GM19193 (cell line): Measurements from ENCODE around the gene SRSF8.

ENCODE experiments used
- POLR2A ChIP-seq: IDR thresholded peaks from 4 replicates; pipeline ENCODE4 v1.6.1; 2011; ENCODE audit not compliant: insufficient read depth, insufficient read length; ENCODE audit errors: extremely low read depth

Gene SRSF8

DNA sequence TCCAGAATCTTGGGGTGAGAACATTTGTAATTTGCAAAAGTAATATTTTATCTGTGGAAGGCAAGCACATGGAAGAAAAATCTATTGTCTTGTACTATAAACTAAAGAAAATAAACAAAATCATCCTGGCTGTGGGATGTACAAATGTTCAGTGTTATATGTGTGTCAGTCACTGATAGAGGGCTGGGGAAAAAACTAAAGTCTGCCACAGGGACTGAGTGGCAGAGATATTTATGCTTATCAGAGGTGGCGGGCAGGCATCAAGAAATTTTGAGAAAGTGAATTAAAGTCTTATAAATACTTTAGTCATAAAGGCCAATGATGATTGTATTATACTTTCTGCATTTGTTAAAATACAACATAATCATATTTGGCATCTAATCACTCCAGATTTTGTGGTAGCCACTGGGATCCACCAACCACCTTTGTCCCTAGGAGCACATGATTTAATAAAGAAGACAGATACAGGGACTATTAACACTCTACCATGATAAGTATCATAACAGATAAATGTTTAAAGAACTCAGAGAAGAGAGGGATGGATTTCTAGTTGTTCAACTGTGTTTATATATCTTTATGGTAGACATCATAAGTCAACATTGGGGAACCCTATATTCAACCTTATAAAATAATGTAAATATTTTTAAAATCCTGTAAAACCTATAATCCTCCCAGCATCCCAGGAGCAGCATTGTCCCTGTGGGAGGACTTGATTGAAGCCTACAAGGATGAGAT, 20.3 kb downstream of the SRSF8 start:
- no peak for TF ChIP-seq POLR2A

DNA sequence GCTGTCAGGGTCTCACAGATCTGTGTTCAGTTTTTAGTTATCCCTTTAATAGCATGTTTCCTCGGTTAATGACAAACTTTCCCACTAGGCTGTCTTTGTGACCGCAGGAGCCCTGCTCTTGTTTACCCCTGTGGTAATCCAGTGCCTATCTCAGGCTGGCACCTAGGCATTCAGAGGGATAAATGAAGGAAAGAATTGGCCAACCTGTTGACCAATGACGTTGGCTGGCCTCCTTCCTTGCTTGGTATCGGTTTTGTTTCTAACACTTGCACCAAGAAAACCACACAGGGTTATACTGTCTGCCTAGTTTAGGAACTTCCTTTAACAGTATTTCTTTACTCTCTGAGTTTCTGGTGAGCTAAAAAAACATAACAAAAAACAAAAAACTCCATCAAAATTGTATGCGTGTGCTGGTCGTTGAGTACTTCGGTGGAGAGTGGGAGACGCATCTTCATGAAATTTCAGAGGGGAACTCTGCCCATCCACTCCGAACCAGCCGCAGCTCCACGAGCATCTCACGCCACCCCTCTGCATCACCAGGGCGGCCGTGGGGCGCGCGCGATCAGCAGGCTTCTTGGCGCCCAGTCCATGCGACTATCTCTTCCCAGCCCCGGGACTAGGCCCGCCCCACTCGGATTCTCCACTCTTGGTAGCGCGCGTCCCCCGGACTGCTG, 22.4 kb downstream of the SRSF8 start:
- TF ChIP-seq POLR2A = no peak

DNA sequence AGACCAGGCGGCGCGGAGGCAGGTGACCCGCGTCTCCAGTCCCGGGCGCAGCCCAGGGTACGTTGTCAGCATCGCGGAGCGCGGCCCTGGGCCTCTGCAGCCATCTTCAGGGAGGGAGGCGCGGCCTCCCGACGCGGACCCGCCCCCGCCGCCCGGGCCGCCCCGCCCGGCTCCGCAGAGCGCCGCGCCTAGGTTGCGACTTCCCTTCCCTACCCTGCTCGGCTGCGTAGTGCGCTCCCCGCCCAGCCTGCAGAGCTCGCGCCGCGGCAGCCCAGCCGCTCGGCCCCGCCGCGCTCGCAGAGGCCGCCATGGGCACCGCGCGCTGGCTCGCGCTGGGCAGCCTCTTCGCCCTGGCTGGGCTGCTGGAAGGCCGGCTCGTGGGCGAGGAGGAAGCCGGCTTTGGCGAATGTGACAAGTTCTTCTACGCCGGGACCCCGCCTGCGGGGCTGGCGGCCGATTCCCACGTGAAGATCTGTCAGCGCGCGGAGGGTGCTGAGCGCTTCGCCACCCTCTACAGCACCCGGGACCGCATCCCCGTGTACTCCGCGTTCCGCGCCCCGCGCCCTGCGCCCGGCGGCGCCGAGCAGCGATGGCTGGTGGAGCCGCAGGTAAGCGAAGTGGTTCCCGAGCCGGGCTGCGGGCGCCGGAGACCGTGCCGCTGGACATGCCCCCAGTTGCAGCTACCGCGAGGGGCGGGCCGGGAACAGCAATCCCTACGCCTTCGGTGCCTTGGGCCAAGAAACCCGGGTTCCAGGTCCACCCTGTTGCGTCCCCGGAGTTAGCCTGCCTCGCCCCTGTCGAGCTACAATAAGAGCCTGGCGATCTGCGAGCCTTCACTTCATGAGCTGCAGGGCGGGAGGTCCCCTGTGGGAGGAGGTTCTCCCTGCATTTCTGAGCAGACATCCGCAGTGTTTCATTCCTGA, 23.2 kb downstream of the SRSF8 start, which contains the start of gene ENDOD1:
Gene ENDOD1, plus strand, starts transcription at position 227 of the 923 bp plus-strand sequence. Its CDS starts 82 bp downstream, at position 309.
- peak; percentile 86 for TF ChIP-seq POLR2A

DNA sequence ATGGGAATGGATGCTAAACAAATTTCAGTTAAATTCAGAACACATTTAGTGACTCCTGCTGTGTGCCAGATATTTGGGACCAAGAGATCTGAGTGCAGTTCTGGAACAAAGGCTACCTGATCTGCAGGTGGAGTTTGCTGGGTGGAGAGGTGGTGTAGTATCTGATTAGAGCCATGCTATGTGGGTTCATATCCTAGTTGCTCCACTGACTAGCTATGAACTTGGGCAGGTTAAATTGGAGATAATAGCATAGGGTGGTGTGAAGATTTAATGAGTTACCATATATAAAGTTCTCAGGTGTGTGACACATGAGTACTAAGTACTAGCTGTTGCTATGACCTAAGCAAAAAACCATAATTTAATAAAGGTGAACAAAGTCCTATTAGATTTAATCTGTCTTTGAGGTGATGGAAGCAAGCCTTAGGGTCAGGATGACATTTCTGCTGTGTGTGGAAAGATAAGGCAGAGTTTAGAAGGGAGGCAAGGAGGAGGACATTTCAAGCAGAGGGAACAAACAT, 25.0 kb downstream of the SRSF8 start:
- no peak for TF ChIP-seq POLR2A

DNA sequence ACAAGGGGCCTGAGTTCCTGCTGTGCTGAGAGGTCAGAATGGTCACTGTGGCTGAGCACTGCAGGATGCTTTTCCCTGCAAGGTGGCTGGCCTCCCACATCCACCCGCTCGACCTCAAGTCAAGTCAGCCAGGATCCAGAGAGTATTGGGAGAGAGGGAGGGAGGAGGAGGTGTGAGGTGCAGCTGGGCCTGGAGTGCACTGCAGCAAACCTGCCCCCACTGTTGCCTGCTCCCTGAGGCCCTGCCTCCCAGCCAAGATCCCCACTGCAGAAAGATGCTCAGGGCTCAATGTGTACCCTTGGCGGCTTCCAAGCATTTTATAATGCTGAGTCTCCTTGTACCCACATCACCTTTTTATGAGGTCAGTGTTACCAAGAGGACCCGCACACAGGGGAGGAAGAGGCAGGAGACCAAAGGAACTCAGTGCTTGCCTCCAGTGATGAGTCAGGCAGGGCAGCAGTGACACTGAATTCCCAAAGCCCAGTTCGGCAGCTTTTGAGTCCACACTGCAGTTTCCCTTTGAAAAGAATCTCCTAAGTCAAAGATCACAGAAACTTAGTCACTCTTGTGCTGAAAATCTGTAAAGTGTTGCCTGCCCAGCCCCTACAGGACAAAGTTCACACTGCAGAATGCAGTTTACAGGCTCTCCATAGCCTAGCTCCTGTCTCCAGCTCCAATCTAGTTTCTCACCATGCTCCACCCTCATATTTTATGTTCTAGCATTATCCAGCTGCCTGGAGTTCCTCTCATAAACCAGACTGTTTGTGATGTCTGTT, 26.0 kb downstream of the SRSF8 start:
- TF ChIP-seq POLR2A = no peak

DNA sequence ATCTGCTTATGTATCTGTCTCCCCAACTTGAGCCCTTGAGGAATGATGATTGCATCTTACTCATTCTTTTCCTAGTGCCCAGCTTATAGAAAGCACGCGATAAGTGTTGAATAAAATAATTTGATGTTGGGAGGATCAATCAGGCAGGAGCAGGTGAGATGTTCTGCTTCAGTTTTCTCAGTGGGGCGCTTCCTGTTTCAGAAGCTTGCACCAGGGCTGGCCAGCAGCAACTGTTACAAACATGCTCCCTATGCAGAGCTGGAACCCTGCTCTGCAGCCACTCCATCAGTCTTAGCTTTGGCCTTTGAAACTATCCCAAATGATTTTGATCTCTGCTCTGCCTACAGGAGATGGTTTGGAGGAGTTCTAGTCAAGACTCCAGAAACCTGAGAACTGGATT, 26.8 kb downstream of the SRSF8 start:
- no peak for TF ChIP-seq POLR2A

DNA sequence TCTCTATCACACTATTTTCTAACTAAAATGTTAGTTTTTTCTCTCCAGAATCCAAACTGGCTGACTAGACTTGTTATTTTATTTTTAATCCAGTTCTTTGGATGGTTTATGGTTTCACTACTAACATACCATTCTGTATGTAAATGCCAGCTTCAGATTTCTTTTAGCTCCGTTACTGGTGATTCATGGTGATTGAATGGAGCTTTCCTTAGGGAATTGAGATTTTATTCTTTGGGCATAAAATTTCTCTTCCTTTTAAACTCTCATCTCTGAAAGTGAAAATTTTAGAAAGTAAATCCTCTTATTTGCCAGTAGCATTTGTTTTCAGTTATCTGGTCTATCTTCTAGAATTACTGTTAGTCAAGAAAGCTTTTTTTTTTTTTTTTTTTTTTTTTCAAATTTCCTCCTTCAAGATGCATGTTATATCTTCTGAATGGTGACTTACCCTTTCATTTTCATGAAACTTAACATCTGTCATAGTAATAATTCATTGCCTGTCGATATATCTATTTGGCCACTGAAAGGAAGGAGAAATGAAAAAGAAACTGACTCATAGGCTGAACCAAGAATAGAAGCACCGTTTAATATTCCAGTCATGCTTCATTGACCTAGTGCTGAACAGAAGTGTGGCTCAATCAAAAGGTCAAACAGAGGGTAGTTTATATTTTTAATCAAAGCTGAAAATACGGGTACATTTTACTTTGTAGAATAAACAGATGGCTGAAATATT, 29.3 kb downstream of the SRSF8 start:
- TF ChIP-seq POLR2A = no peak

DNA sequence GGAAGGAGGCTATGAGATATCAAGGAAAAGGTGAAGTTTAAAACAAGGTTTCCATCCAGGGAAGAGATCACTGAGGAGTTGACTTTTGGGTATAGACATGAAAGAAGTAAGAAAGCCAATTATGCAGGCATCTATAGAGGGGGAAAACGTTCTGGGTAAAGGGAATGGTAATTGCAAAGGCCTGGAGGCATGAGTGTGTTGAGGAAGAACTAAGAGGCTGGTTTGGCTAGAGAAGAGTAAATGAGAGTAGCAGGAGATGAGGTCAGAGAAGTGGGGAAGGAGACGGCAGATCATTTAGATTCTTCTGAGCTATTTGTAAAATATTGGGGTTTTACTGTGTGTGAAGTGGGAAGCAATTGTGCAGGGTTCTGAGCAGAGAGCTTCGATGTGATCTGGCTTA, 30.5 kb downstream of the SRSF8 start:
- no peak for TF ChIP-seq POLR2A

DNA sequence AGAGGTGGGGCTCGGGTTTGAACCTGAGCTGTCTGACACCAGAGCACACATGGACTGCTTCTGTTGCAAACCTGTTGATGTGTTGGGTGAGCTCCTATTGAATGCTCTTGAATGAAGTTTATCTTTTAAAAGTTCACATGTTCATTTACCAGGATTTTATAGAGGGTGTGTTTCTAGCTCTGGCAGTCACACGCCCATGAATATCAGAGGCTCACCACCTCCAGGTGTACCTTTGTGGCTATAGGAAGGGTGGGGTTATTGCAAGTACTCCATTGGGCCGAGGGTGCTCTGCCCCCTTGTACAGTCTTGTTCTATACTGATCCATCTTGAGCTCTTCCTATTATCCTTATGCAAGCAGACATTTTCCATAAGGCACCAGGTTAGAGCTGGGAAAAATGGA, 32.1 kb downstream of the SRSF8 start:
- TF ChIP-seq POLR2A = no peak

DNA sequence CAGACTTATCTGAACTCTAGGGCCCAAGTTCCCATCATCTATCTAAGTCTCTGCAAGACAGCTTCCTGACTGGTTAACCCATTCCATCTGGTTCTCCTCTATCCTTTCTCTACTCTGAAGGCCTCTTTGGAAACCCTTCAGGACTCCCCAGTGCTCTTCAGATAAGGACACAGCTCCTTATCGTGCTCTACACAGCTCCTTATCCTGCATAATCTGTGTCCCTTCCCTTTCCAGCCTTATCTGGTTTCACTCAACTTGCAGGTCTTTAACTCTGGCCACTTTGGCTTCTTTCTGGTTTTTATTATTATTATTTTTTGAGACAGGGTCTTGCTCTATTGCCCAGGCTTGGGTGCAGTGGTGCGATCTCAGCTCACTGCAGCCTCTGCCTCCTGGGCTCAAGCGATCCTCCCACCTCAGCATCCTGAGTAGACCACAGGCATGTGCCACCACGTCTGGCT, 33.5 kb downstream of the SRSF8 start:
- no peak for TF ChIP-seq POLR2A

DNA sequence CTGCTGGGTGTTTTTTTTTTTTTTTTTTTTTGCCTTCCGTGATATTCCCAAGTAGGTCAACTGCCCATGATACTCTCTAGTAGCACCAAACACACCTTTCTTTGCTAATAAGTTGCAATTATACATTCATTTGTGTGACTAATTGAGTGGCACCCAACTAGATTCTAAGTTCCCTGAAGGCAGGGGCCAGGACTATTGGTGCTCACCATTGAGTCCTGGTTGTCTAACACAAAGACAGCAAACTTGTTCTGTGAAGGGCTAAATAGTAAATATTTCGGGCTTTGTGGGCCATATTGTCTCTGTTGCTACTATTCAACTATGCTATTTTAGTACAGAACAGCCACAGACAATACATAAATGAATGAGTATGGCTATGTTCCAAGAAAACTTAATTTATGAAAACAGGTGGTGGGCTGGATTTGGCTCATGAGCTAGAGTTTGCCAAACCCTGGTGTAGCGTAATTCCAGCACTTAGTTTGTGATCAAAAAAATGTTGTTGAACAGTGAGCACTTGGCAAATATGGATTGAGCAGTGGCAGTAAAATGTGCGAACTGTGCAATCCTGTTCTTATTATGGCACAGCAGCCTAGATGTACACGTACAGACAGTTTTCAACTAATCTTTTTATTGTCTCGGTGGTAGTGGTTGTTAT, 34.3 kb downstream of the SRSF8 start:
- TF ChIP-seq POLR2A = no peak

DNA sequence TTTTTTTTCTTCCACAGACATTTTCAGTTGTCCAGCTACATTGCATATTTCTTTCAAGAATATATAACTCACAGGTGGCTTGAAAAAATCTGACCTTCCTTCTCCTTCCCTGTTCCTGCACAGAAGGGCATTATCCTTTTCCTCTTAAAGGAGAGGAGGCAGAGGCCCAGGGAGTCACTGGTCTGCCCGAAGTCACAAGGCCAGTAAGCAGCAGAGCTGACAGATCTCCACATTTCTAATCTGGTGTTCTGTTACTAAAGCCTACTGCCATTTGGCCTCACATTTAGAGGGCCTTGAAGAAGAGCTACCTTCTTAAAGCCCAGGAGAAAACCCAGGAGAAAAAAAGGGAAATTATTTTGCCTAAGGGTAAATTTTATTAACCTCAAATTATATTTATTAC, 35.2 kb downstream of the SRSF8 start:
- TF ChIP-seq POLR2A = no peak

DNA sequence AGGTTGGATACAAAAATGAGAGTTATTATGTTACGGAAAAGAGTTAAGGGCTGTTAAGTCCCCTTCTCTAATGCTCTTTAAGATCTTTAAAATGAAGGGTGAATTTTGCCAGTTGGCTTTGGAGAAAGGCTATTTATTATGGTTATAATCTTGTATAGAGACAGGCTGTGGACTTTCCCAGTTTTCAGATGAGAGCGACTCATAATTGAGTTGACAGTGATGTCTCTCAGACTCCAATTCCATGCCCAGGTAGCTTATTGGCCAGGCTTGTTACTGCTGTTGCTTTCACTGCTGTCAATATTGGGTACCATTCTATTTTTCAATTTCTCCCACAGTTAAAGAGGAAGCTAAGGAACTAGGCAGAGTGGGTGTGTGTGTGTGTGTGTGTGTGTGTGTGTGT, 36.0 kb downstream of the SRSF8 start:
- TF ChIP-seq POLR2A = no peak
